ENCODE results near the gene XPO6.

Gene XPO6

GRCh38 chr16:28103516-28104170, 108.1 kb downstream of the XPO6 start:
- in situ Hi-C loops (cut with HindIII; ENCODE audit: low pct_ligation_motif_present, low pct_unique_long_range_greater_than_20kb, low sequenced_read_pairs) = no loop called here
- no peak for DNase-seq

DNA sequence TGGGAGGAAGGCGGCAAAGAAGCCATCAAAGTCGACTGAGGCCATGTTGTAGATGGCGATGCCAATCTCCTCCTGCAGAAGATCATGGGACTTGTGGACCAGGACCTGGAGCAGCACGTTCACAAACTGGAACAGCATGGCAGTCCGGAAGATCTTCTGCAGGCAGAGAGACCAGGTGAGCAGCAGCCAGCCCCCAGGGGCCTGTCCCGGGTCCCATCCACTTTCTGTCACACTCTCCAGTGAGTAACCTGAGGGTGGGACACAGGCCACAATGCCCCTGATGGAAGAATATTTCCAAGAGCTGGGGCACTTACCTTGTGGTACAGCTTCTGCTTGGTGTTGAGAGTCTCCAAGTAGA, 110.3 kb downstream of the XPO6 start:
- in situ Hi-C loops (cut with HindIII; ENCODE audit: low pct_ligation_motif_present, low pct_unique_long_range_greater_than_20kb, low sequenced_read_pairs) = no loop called here
- no peak for DNase-seq

- in situ Hi-C loops (cut with HindIII; ENCODE audit: low pct_ligation_motif_present, low pct_unique_long_range_greater_than_20kb, low sequenced_read_pairs) = no loop called here
Observed at GRCh38 chr16:28100810-28101532, 110.8 kb downstream of the XPO6 start.

GRCh38 chr16:28098959-28099945, 112.5 kb downstream of the XPO6 start:
- in situ Hi-C loops (cut with HindIII; ENCODE audit: low pct_ligation_motif_present, low pct_unique_long_range_greater_than_20kb, low sequenced_read_pairs) = no loop called here
- no peak for DNase-seq

More at GRCh38 chr16:28100810-28101532, 110.8 kb downstream of the XPO6 start:
- DNase-seq = no peak

DNA sequence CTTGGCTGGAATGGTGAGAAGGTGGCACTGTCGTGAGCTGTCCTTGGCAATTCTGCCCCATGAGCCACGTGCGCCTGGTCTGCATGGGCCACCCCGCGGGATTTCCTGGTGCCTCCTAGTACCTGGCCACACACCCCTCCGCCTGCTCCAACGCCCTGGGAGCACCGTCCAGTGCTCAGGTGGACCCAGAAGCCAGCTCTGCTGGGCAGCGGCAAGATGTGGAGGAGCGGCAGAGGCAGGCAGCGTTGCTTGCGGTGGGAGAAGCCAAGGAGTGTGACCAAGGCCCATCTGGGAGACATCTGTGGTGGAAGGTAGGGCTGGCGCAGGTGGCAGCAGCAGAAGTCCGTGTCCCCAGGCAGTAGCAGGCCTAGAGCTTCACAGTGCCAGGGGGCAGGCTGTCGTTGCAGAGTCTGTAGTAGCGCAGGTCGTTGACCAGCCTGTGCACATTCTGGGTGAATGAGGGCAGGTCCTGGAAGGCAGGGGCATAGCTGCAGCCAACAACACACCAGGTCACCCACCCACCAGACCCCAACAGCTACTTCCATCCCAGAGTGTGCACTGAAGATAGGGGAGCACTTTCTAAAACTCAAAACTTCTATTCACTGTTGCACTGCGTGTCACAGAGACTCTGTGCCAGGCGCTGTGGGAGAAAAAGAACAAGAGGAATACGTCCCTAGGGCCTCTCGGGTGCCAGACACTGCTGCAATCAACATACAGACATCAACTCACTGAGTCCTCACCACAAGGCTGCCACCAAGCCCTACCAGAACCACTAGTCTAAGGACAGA, 113.4 kb downstream of the XPO6 start:
- in situ Hi-C loops (cut with HindIII; ENCODE audit: low pct_ligation_motif_present, low pct_unique_long_range_greater_than_20kb, low sequenced_read_pairs) = no loop called here
- no peak for DNase-seq

- no peak for DNase-seq
- in situ Hi-C loops (cut with HindIII; ENCODE audit: low pct_ligation_motif_present, low pct_unique_long_range_greater_than_20kb, low sequenced_read_pairs) = no loop called here
Observed at GRCh38 chr16:28096983-28097899, 114.5 kb downstream of the XPO6 start.

DNA sequence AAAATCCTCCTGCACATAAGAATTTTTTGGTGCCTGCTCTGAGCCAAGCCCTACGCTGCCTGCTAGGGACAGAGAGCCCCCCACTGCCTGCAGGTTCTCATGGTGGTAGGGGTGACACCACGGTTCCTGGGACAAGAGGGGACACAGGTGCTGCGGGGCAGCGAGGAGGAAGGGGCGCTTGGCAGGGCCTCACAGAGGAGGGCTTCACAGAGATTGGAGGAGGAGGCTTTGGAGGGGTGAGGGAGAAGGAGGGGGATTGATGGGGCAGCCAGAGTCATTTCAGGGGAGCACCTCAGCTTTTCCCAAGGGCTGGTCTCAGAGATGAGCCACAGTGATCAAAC, 118.4 kb downstream of the XPO6 start:
- in situ Hi-C loops (cut with HindIII; ENCODE audit: low pct_ligation_motif_present, low pct_unique_long_range_greater_than_20kb, low sequenced_read_pairs) = no loop called here

GRCh38 chr16:28092721-28093384, 118.9 kb downstream of the XPO6 start:
- no peak for DNase-seq
- in situ Hi-C loops (cut with HindIII; ENCODE audit: low pct_ligation_motif_present, low pct_unique_long_range_greater_than_20kb, low sequenced_read_pairs) = no loop called here

More for the DNA sequence above, 118.4 kb downstream of the XPO6 start:
- DNase-seq = no peak

DNA sequence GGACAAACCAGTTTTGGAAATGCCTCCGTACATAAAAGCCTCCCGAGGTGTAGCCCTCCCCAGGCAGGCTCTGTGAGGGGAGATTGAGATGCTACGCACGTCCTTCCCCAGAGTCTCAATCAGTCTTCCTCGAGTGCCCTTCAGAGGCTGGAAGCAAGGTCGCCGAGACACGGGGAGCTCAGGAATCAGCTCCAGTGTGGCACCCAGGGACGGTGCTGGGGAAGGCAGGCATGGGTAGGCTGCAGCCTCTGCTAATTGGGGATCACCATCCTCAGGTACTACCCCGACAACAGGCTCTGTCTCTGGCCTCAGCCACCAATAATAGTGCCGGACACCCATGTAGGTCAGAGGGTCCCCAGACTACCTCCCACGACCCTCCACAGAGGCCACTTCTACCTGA, 120.1 kb downstream of the XPO6 start:
- in situ Hi-C loops (cut with HindIII; ENCODE audit: low pct_ligation_motif_present, low pct_unique_long_range_greater_than_20kb, low sequenced_read_pairs) = no loop called here
- no peak for DNase-seq

GRCh38 chr16:28090646-28091377, 121.0 kb downstream of the XPO6 start:
- DNase-seq = peak; percentile 21
- in situ Hi-C loops (cut with HindIII; ENCODE audit: low pct_ligation_motif_present, low pct_unique_long_range_greater_than_20kb, low sequenced_read_pairs) = no loop called here

GRCh38 chr16:28089992-28090365, 121.8 kb downstream of the XPO6 start:
- in situ Hi-C loops (cut with HindIII; ENCODE audit: low pct_ligation_motif_present, low pct_unique_long_range_greater_than_20kb, low sequenced_read_pairs) = no loop called here
- DNase-seq = no peak

DNA sequence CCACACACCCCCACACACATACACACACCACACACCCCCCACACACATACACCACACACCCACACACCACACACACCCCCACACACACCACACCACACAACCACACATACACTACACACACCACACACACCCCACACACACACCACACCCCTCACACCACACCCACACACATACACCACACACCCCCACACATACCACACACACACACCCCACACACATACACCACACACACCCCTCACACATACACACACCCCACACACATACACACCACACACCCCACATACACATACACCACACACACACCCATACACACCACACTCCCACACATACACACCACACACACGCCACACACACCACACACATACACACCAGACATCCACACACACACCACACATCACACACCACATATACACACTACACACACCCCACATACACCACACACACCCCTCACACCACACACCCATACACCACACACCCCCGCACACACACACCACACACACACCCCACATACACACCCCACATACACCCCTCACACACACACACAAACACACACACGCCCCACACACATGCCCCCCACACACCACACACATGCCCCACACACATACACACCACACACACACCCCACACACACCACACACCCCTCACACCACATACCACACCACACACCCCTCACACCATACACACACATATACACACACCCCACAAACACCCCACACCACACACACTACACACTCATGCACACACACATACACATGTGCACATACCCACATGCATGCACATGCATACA, 122.4 kb downstream of the XPO6 start:
- in situ Hi-C loops (cut with HindIII; ENCODE audit: low pct_ligation_motif_present, low pct_unique_long_range_greater_than_20kb, low sequenced_read_pairs) = no loop called here
- DNase-seq = no peak

GRCh38 chr16:28087675-28088300, 124.0 kb downstream of the XPO6 start:
- in situ Hi-C loops (cut with HindIII; ENCODE audit: low pct_ligation_motif_present, low pct_unique_long_range_greater_than_20kb, low sequenced_read_pairs) = no loop called here
- no peak for DNase-seq

- in situ Hi-C loops (cut with HindIII; ENCODE audit: low pct_ligation_motif_present, low pct_unique_long_range_greater_than_20kb, low sequenced_read_pairs) = no loop called here
- no peak for DNase-seq
Observed at GRCh38 chr16:28087140-28087660, 124.6 kb downstream of the XPO6 start.

All from ACHN (cell line).